HG03095 (cell line): ENCODE data around the gene PYGL.
"Not testable (repeated sequence)": the region's sequence is repeated elsewhere in the genome, so short reads cannot be mapped to it uniquely, and the experiment has no call there.

ENCODE experiments used
- ATAC-seq: cut with Tn5 transposase; IDR thresholded peaks from one replicate; pipeline ENCODE4 v1.9.1; 2021; ENCODE audit warnings: moderate library complexity; ENCODE audit not compliant: unreplicated experiment

The PYGL gene

GRCh38 chr14:50929506-50929905 is 14.8 kb downstream of the PYGL start:
- ATAC-seq: no peak

DNA sequence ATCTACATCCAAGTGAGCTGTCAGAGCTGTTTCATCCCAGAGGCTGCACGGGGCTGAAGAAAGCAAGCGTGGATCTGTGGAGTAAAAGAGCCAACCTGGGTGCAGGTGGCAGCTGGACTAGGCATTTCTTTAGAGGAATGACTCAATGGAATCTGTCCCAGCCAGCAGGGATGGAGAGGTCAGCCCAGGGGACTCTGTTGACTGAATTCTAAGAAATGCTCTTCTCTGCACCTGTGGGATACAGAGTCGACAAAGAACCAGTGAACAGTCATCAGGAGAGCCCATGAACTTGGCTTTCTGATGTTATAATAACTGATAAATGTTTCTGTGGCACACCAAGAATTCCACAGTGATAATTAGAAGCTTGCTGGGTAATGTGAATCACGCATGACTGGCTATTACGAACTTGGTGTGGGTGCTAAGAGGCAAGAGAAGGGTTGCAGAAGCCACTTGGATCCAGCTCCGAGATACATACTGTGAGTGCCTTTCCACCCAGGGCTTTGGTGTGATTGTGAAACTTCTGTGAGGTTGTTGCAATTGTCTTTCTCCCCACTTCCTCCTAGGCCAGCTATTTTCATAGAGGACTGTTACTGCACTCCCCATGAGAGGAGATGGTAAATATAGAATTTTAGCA is 16.2 kb downstream of the PYGL start:
- no peak for ATAC-seq

- no peak for ATAC-seq
These were observed 17.4 kb downstream of the PYGL start for GRCh38 chr14:50926851-50927386.

DNA sequence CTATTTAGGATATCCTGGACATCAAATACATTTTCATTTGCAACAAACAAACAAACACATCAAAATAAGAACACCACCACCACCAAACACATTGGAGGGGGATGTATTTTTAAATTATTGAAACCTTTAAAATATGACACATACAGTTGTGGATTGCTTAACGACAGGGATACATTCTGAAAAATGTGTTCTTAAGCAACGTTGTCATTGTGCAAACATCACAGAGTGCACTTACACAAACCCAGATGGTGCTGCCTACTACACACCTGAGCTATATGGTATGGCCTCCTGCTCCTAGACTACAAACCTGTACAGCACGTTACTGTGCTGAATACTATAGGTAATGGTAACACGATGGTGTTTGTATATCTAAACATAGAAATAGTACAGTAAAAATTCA is 19.4 kb downstream of the PYGL start:
- ATAC-seq: no peak

DNA sequence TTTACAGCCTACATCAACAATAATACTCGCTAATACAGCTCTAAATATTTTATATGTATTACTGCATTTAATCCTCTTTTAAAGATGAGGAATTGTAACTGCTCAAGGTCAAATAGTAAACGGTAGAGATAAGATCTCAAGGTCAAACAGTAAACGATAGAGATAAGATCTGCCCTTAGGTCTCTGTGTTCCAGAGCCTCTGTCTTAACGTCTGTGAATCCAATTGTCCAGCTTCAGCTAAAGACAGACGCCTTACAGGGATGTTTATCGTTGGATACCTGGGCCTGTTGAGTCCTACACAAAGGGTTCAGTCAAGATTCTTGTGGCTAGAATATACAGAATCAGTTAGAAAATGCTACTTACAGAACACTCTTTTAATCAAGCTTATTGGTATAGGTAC is 20.0 kb downstream of the PYGL start:
- no peak for ATAC-seq

- no peak for ATAC-seq
These were observed 21.5 kb downstream of the PYGL start for GRCh38 chr14:50922803-50923202.

DNA sequence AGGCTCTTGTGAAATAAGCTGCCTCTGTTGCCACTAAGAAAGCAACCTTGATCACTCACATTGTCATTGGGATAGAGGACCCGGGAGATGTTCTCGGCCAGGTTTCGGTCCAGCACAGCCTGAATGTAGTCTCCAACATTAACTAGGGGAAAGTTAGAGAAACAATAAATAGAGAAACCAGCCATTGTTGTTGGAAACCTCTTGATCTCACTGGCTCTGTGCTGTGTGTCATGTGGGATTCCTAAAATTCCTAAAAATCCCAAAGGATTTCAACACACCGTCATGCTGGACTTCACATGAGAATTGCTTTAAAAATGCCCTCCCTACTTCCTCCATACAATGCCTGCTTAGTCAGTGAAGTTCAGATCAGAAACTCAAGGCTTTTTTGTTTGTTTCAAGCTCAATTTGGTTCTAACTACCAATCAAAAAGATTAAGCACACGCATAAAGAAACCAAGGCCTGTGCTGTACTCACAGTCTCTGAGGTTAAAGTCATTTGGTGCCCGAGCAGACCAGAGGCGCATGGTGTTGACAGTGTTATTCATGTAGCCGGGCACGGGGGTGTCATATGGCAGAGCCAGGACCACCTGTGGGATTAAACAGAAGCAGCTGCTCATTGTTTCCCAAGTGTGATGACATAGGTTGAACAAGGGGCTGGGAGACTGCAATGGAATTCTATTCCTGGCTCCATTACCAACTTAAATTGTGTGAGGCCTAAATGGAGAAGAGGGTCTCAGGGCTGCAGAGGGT is 23.6 kb downstream of the PYGL start:
- ATAC-seq: no peak

DNA sequence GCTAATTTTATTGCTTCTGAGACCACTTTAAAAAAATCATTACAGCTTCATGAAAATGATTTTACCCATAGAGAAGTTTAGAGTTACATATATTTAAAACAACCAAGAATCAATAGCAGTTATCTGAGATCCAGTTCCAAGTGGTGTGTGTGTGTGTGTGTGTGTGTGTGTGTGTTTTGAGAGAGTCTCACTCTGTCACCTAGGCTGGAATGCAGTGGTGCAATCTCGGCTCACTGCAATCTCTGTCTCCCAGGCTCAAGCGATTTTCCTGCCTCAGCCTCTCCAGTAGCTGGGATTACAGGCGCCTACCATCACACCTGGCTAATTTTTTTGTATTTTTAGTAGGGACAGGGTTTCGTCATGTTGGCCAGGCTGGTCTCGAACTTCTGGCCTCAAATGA is 24.8 kb downstream of the PYGL start:
- ATAC-seq: not testable (repeated sequence)

GRCh38 chr14:50917449-50917848 is 26.8 kb downstream of the PYGL start:
- no peak for ATAC-seq

DNA sequence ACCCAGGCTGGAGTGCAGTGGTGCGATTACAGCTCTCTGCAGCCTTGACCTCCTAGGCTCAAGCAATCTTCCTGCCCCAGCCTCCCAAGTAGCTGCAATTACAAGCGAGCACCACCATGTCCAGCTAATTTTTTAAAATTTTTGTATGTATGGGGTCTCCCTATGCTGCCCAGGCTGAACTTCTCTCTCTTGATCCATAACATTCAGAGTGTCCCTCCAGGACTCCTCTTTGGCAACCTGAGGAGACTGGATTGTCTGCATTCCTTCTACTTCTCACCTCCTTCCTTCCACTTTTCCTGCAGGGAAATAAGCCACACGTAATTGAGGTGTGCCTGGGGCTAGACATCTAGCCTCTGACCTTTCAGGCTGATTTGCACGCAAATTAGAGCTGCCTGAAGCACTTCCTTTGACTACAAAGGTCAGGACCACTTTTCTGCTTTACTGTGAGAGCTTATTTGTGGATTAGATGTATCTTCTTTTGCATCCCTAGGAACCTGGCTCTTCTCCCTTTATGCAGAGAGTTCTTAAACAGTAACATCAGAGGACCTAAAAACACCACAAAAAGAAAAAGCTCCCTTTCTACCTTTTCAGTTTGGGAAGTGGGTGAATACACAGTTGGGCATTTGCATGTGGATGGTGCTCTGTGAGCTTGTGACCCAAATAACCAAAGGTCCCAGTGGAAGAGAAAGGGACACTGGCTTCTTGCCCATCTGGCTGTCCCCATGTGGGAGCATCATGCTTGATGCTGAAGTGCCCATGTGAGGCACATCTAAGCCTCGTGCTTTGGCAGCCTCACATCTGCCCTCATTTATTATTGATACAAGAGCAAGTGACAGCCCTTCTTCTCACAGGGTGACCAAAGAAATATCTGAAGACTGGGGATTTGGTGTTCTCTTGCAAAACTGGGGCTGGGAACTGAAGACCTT is 33.5 kb downstream of the PYGL start:
- no peak for ATAC-seq

DNA sequence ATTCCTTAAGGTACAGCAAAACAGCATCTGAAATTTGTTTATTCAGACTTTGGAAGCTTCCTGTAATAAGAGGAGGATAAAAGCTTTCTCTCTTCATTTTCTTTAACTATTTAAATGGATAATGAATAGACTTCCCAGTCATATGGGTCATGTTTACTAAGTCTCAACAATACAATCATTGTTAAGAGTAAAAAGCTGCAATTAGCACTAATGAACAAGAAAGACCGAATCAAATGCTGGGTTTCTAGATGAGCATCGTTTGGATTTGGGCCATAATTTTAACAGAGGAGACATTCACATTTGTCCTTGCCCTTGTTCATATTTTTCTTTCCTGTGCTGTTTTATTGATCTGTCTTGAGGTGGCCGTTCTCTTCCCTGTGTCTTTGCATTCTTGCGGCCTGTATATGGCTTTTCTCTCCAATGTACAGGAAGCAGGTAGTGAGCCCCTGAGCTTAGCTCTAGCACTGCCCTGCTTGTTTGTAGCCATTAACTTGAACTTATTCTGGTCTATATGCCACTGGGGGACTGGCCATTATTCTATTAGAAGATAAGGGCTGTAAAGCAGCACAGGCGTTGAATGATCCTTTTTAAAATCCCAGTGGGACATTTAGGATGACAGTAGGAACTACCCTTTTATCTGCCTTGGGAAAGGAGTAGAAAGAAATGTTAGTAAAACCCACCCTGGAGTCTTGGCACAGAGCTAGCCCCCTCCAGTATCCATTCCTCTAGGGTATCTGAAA is 37.8 kb downstream of the PYGL start:
- no peak for ATAC-seq

- no peak for ATAC-seq
These were observed 39.6 kb downstream of the PYGL start for GRCh38 chr14:50904719-50905118.

GRCh38 chr14:50901361-50901760 is 42.9 kb downstream of the PYGL start:
- no peak for ATAC-seq

DNA sequence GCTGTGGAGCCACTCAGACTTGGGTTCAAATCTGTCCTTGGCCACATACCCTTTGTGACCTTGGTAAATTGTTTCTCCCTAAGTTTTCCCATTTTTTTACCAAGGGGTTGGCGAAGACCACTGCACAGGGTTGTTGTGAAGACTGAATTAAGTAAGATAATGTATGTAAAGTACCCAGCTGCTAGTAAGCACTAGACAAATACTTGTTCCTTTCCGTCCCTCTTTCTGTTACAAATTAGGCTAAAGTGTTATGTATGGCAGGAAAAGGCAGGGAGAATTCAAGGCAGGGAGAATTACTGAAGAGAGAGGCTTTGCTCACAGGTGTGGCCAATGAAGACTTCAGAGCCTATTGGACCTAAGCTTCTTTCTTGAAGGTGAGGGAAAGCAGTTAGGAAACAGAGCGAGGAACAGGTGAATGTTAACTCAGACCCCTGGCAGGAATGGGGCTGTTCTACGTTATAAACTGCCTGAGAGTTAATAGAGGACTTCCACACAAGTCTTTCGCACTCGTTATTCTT is 46.6 kb downstream of the PYGL start:
- no peak for ATAC-seq

DNA sequence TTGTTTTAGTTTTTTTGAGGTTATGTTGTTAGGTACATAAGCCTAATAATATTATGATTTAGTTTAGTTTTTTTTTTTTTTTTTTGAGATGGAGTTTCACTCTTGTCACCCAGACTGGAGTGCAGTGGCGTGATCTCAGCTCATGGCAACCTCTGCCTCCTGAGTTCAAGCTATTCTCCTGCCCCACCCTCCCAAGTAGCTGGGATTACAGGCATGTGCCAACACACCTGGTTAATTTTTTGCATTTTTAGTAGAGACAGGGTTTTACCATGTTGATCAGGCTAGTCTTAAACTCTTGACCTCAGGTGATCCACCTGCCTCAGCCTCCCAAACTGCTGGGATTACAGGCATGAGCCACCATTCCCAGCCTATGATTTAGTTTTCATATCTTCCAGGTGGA is 47.3 kb downstream of the PYGL start:
- not testable (repeated sequence) for ATAC-seq

DNA sequence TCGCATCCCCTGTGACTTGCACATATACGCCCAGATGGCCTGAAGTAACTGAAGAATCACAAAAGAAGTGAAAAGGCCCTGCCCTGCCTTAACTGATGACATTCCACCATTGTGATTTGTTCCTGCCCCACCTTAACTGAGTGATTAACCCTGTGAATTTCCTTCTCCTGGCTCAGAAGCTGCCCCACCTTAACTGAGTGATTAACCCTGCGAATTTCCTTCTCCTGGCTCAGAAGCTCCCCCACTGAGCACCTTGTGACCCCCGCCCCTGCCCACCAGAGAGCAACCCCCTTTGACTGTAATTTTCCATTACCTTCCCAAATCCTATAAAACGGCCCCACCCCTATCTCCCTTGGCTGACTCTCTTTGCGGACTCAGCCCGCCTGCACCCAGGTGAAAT is 47.9 kb downstream of the PYGL start:
- ATAC-seq: not testable (repeated sequence)

DNA sequence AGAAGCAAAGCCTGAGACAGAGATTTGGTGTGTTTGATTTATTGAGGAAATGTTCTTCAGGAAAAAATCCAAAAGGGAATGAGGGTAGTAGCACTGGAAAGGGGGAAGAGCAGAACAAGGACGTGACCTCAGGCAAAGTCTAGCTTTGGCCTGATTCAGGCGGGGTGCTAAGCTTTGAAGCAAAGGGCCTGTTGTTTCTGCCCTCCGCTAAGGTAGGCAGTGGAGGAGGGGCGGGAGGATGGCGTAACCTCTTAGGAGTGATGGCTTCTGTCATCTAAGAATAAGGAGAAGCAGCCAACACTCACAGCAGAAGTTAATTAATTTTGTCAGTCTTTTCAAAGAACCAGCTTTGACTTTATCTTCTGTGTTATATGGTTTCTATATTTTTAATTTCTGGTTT is 52.0 kb downstream of the PYGL start:
- no peak for ATAC-seq

DNA sequence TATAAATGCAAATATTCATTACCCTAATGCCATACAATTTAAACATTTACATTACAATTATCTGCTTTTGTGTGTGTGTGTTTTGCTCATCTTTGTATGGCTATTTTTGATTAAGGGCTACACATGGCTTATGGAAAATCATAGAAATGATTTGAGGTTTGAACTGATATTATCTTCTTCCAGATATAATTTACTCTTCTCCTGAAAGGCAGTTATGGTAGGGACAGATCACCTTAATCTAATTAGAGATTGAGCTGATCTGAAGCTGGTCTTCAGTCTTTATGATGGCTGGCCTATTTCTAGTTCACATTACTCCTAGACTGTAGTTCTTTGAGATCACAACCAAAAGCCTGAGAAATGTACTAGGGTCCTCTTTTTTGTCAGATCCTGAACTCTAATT is 56.8 kb downstream of the PYGL start:
- no peak for ATAC-seq

GRCh38 chr14:50883827-50884197 is 60.5 kb downstream of the PYGL start:
- no peak for ATAC-seq
